Measurements from ENCODE around the gene SEMA5A. TPM values are rescaled to one million over a fixed set of nuclear protein-coding genes. Genes with fewer than 3 reads are reported as not detected.

Gene SEMA5A
- total and polyA plus RNA-seq, 2 donors (not counting 1 experiment from before 2014, with no cell fraction given): not detected

DNA sequence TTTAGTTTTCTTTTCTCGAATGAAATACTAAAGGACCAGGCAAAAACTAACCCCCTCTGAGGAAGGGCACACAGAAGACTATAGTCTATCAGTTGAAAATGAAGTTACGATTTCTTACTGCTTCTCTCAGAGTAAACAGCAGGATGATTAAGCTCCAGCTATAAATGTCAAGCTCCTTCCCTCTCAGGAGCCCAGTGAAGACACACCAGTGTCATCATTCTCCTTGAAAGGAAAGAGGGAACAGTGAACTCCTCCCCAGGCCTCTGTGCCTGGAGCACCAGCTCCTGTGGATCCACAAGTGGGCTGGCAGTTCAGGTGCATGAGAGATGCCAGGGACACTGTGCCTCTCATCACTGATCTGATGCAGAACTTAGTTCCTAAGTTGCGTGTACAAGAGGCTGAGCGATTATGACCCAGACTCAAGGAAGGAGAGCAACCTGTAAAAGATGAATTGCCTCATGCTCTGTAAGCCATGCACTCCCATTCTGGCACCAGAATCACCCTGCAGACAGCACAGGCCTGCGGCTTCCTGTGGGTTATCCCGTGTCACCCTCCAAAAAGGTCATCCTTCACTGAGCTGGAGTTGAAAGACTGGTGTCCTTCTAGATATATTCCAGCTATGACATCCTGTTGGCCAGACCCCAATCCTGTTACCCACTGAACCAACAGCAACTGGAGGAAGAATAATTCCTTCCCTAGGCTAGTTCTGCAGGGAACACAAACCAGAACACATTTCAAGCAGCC, 394.0 kb downstream of the SEMA5A start:
- Mint-ChIP-seq H3K4me1 (no peaks in the 10 kb centered on the region), H3K9me3 (ENCODE audit: insufficient read depth) (no peaks in the 10 kb centered on the region), H3K27ac (no peak overlapping the region), H3K4me3 (no peak overlapping the region), H3K27me3 (no peaks in the 10 kb centered on the region)
- H2AFZ ChIP-seq (ENCODE audit: insufficient read depth, low read depth, low read length, poor library complexity, severe bottlenecking): no peak overlapping the region
- ATAC-seq (ENCODE audit: low read depth): no peak
- ChIA-PET POLR2A (no interaction called here), CTCF (no interaction called here)
- 97% methylated on average over 3 of the region's 6 CpGs for whole genome bisulfite sequencing (ENCODE audit: insufficient coverage)
- H3K36me3 ChIP-seq (replicated peaks in 1 of 2; ENCODE audit: control extremely low read depth in 1 of 2, control insufficient read depth in 1 of 2, extremely low read depth in 1 of 2, insufficient read depth in 2 of 2, low read length in 1 of 2): no peaks in the 10 kb centered on the region
- TF ChIP-seq EZH2 (IDR thresholded peaks at IDR 0.05; ENCODE audit: borderline replicate concordance, insufficient read depth, low read depth, low read length, poor library complexity, severe bottlenecking): no peak
- TF ChIP-seq, protein P1, sequence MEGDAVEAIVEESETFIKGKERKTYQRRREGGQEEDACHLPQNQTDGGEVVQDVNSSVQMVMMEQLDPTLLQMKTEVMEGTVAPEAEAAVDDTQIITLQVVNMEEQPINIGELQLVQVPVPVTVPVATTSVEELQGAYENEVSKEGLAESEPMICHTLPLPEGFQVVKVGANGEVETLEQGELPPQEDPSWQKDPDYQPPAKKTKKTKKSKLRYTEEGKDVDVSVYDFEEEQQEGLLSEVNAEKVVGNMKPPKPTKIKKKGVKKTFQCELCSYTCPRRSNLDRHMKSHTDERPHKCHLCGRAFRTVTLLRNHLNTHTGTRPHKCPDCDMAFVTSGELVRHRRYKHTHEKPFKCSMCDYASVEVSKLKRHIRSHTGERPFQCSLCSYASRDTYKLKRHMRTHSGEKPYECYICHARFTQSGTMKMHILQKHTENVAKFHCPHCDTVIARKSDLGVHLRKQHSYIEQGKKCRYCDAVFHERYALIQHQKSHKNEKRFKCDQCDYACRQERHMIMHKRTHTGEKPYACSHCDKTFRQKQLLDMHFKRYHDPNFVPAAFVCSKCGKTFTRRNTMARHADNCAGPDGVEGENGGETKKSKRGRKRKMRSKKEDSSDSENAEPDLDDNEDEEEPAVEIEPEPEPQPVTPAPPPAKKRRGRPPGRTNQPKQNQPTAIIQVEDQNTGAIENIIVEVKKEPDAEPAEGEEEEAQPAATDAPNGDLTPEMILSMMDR (IDR thresholded peaks at IDR 0.05): no peak
- H3K27me3 ChIP-seq (replicated peaks in 1 of 4; ENCODE audit: control extremely low read depth in 1 of 4, control insufficient read depth in 3 of 4, insufficient read depth in 4 of 4, low read length in 3 of 4): no peaks in the 10 kb centered on the region
- H3K9ac ChIP-seq (ENCODE audit: low read length): no peak overlapping the region
- no peaks in the 10 kb centered on the region for H4K20me1 ChIP-seq (ENCODE audit: control insufficient read depth, insufficient read depth, low read length, poor library complexity, severe bottlenecking)
- DNase-seq: no peak
- no peaks in the 10 kb centered on the region for H3K79me2 ChIP-seq (ENCODE audit: control insufficient read depth, insufficient read depth, low read length)
- H3K4me3 ChIP-seq (ENCODE audit: control extremely low read depth in 1 of 5, extremely low read depth in 1 of 5, insufficient read depth in 1 of 5, low read depth in 2 of 5, low read length in 4 of 5): no peak overlapping the region
- H3K9me3 ChIP-seq (ENCODE audit: control extremely low read depth in 1 of 3, control insufficient read depth in 2 of 3, insufficient read depth in 1 of 3, low read length in 2 of 3): peaks cover 0 to 6% (median 0%) of the 10 kb centered on the region in 3 donors
- intact Hi-C loops (cut with micrococcal nuclease): no loop called here
- no peaks in the 10 kb centered on the region for H3K4me1 ChIP-seq (ENCODE audit: control insufficient read depth in 2 of 2, insufficient read depth in 2 of 2, low read length in 2 of 2)
- H3K27ac ChIP-seq (ENCODE audit: low read length in 2 of 2): no peak overlapping the region
- H3K4me2 ChIP-seq (replicated peaks; ENCODE audit: low read depth, low read length, poor library complexity, severe bottlenecking): no peak overlapping the region

DNA sequence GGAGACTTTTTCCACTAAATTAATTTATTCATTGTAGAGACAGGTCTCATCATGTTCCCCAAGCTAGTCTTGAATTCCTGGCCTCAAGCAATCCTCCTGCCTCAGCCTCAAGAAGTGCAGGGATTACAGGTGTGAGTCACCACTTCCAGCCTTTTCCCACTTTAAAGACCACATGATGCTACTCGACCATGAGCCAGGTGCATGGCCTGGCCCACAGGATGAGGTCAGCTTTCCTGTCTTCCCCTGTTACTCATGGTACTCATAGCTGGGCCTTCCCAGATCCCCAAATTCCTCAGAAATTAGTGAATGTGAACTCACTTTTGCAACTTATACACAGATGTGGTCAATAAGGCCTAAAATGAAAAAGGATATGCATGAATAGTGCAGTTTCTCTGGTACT, 395.9 kb downstream of the SEMA5A start:
- ATAC-seq (ENCODE audit: low read depth) (no peak), DNase-seq (no peak)
- Histone ChIP-seq H3K79me2 (ENCODE audit: control insufficient read depth, insufficient read depth, low read length) (no peaks in the 10 kb centered on the region), H3K27me3 (replicated peaks in 1 of 4; ENCODE audit: control extremely low read depth in 1 of 4, control insufficient read depth in 3 of 4, insufficient read depth in 4 of 4, low read length in 3 of 4) (no peaks in the 10 kb centered on the region), H3K4me1 (ENCODE audit: control insufficient read depth in 2 of 2, insufficient read depth in 2 of 2, low read length in 2 of 2) (no peaks in the 10 kb centered on the region), H3K4me2 (replicated peaks; ENCODE audit: low read depth, low read length, poor library complexity, severe bottlenecking) (no peak overlapping the region), H4K20me1 (ENCODE audit: control insufficient read depth, insufficient read depth, low read length, poor library complexity, severe bottlenecking) (no peaks in the 10 kb centered on the region), H3K4me3 (ENCODE audit: control extremely low read depth in 1 of 5, extremely low read depth in 1 of 5, insufficient read depth in 1 of 5, low read depth in 2 of 5, low read length in 4 of 5) (no peak overlapping the region), H3K9ac (ENCODE audit: low read length) (no peak overlapping the region), H2AFZ (ENCODE audit: insufficient read depth, low read depth, low read length, poor library complexity, severe bottlenecking) (no peak overlapping the region), H3K27ac (ENCODE audit: low read length in 2 of 2) (no peak overlapping the region), H3K36me3 (replicated peaks in 1 of 2; ENCODE audit: control extremely low read depth in 1 of 2, control insufficient read depth in 1 of 2, extremely low read depth in 1 of 2, insufficient read depth in 2 of 2, low read length in 1 of 2) (no peaks in the 10 kb centered on the region), H3K9me3 (ENCODE audit: control extremely low read depth in 1 of 3, control insufficient read depth in 2 of 3, insufficient read depth in 1 of 3, low read length in 2 of 3) (peaks cover 0 to 4% (median 0%) of the 10 kb centered on the region in 3 donors)
- ChIA-PET POLR2A (no interaction called here), CTCF (no interaction called here)
- no peaks in the 10 kb centered on the region for H3K27me3 Mint-ChIP-seq
- intact Hi-C loops (cut with micrococcal nuclease): no loop called here
- no peak overlapping the region for H3K27ac Mint-ChIP-seq
- TF ChIP-seq, protein P1 (IDR thresholded peaks at IDR 0.05): no peak
- no peak for TF ChIP-seq EZH2 (IDR thresholded peaks at IDR 0.05; ENCODE audit: borderline replicate concordance, insufficient read depth, low read depth, low read length, poor library complexity, severe bottlenecking)
- WGBS (ENCODE audit: insufficient coverage): 55% methylated on average over 1 of the region's 1 CpG
- H3K4me3 Mint-ChIP-seq: no peak overlapping the region
- no peaks in the 10 kb centered on the region for H3K9me3 Mint-ChIP-seq (ENCODE audit: insufficient read depth)
- H3K4me1 Mint-ChIP-seq: no peaks in the 10 kb centered on the region

Measured in B cell (primary cell).